Endothelial cell of umbilical vein (primary cell): ENCODE data around the gene SMAD3. TPM values are rescaled to one million over a fixed set of nuclear protein-coding genes. Genes with fewer than 3 reads are reported as not detected.

ENCODE experiments used
- BruUV-seq: library from RNA; stranded (reverse); fragments of 400-500 nt; replicated peaks from 2 replicates; lab custom pipeline; 2021; lab: Mats Ljungman, UMichigan
- CTCF ChIA-PET: fragments of 300-600, 350-600 bp; sonication (Branson Sonifier 250); formaldehyde crosslinking; loops from one replicate; lab custom pipeline; 2021; ENCODE audit warnings: antibody characterized with exemption, inconsistent platforms; lab: Charles Lee
- POLR2A ChIA-PET: fragments of 300-600, 350-600 bp; sonication (Branson Sonifier 250); formaldehyde crosslinking; loops from one replicate; lab custom pipeline; 2021; ENCODE audit warnings: antibody characterized with exemption, inconsistent platforms; lab: Charles Lee
- DNase-seq: peaks from one replicate; pipeline ENCODE4 v3.0.0-alpha.2; 2011; ENCODE audit warnings: low read depth, low spot score
- FAIRE-seq: peaks from 2 replicates; lab custom pipeline; 2011; peaks lifted over from hg19 to GRCh38; lab: Jason Lieb, UNC
- H2AFZ ChIP-seq: 2 replicates; pipeline ENCODE4 v1.6.0; 2012; ENCODE audit warnings: low read depth, low read length, control low read depth, inconsistent platforms
- H3K27ac ChIP-seq: 2 replicates; pipeline ENCODE4 v1.5.1; 2011; ENCODE audit warnings: low read depth, mild to moderate bottlenecking, control low read depth, low read length, moderate library complexity; ENCODE audit not compliant: insufficient read depth
- H3K27me3 ChIP-seq, 2 experiments: 2 replicates each; pipeline versions ENCODE4 v1.6.0 to v1.6.1; 2011; ENCODE audit warnings: low read length in 2 of 2, mixed read lengths in 1 of 2; ENCODE audit not compliant: control insufficient read depth in 2 of 2, insufficient read depth in 2 of 2
- H3K36me3 ChIP-seq, 2 experiments: 2 replicates in 1 of 2; 3 replicates in 1 of 2; pipeline ENCODE4 v1.5.1; 2011; ENCODE audit warnings: low read length in 2 of 2, mild to moderate bottlenecking in 1 of 2, moderate library complexity in 1 of 2; ENCODE audit not compliant: control insufficient read depth in 2 of 2, insufficient read depth in 2 of 2; ENCODE audit errors: extremely low read depth in 1 of 2
- H3K4me1 ChIP-seq: 3 replicates; pipeline ENCODE4 v1.5.1; 2011; ENCODE audit warnings: mild to moderate bottlenecking, low read length; ENCODE audit not compliant: control insufficient read depth, insufficient read depth; ENCODE audit errors: extremely low read depth
- H3K4me2 ChIP-seq: 2 replicates; pipeline ENCODE4 v1.6.1; 2011; ENCODE audit warnings: low read length, control low read depth, mixed read lengths; ENCODE audit not compliant: insufficient read depth
- H3K4me3 ChIP-seq, 3 experiments: fragments of 200-600 bp in 1 of 3; sonication (generic), shearing (Covaris generic) in 1 of 3; replicated peaks in 1 of 3; 2 replicates each; pipeline ENCODE4 v1.5.1; 2011 to 2016; ENCODE audit warnings: control low read depth in 3 of 3, low read length in 3 of 3, mild to moderate bottlenecking in 2 of 3, inconsistent platforms in 1 of 3, low read depth in 1 of 3, moderate library complexity in 1 of 3; ENCODE audit not compliant: insufficient read depth in 1 of 3
- H3K79me2 ChIP-seq: 2 replicates; pipeline ENCODE4 v1.6.0; 2012; ENCODE audit warnings: low read length, inconsistent platforms; ENCODE audit not compliant: control insufficient read depth, insufficient read depth
- H3K9ac ChIP-seq: replicated peaks from 2 replicates; pipeline ENCODE3; 2011; ENCODE audit warnings: low read length, control low read depth; ENCODE audit not compliant: insufficient read depth; ENCODE audit errors: extremely low read depth
- H3K9me1 ChIP-seq: replicated peaks from 3 replicates; pipeline ENCODE4 v1.6.0; 2011; ENCODE audit warnings: mild to moderate bottlenecking, low read length; ENCODE audit not compliant: control insufficient read depth, insufficient read depth; ENCODE audit errors: extremely low read depth
- H3K9me3 ChIP-seq: replicated peaks from 2 replicates; pipeline ENCODE4 v1.5.1; 2012; ENCODE audit warnings: low read length, inconsistent platforms; ENCODE audit not compliant: control insufficient read depth, insufficient read depth
- H4K20me1 ChIP-seq: replicated peaks from 2 replicates; pipeline ENCODE3; 2011; ENCODE audit warnings: mild to moderate bottlenecking, low read length; ENCODE audit not compliant: control insufficient read depth, insufficient read depth; ENCODE audit errors: extremely low read depth
- EZH2 ChIP-seq: IDR thresholded peaks from 2 replicates; pipeline ENCODE4 v1.6.1; 2012; ENCODE audit warnings: borderline replicate concordance, low read depth, mild to moderate bottlenecking, moderate library complexity, low read length, inconsistent platforms; ENCODE audit not compliant: severe bottlenecking
- FOS ChIP-seq: IDR thresholded peaks from 2 replicates; pipeline ENCODE4 v1.6.1; 2011; ENCODE audit warnings: mild to moderate bottlenecking, low read length, moderate library complexity, borderline replicate concordance; ENCODE audit not compliant: insufficient read depth
- GATA2 ChIP-seq: IDR thresholded peaks from 2 replicates; pipeline ENCODE4 v1.7.0; 2011; ENCODE audit warnings: low read depth, mild to moderate bottlenecking, moderate library complexity, mixed read lengths, low read length; ENCODE audit not compliant: insufficient read length, insufficient read depth
- JUN ChIP-seq: IDR thresholded peaks from 2 replicates; pipeline ENCODE4 v1.6.1; 2011; ENCODE audit warnings: borderline replicate concordance, low read depth; ENCODE audit not compliant: insufficient read length, insufficient read depth
- MYC ChIP-seq: IDR thresholded peaks from one replicate; pipeline ENCODE4 v1.6.1; 2011; ENCODE audit warnings: mild to moderate bottlenecking, low read depth, low read length
- POLR2A ChIP-seq: IDR thresholded peaks from 2 replicates; pipeline ENCODE4 v1.6.1; 2012; ENCODE audit warnings: low read depth, mild to moderate bottlenecking, control low read depth, low read length
- dilution Hi-C: fragments of 300-500 bp; cut with MboI; formaldehyde crosslinking; loops from one replicate; pipeline ENCODE4 v1.15.0; 2019; ENCODE audit warnings: low sequenced_read_pairs; ENCODE audit not compliant: extremely low pct_ligation_motif_present
- intact Hi-C: fragments of 100-400 bp; cut with micrococcal nuclease; formaldehyde crosslinking; loops from one replicate; pipeline ENCODE4 v1.10.0; 2022
- polyA plus RNA-seq, 4 experiments: library from polyadenylated mRNA; depleted of rRNA in 3 of 4; stranded (reverse) in 3 of 4; unstranded in 1 of 4; fragments of >200 nt; gene quantifications; 2 replicates each; pipeline versions ENCODE4 v1.2.1 to v1.2.3, GENCODE V29; 2011 to 2012; ENCODE audit warnings: missing spikeins in 1 of 4
- total RNA-seq: library from RNA; stranded (reverse); gene quantifications from 2 replicates; pipeline ENCODE4 v1.2.3, GENCODE V29; 2021
- TF ChIP-seq, protein P1 (sequence below): IDR thresholded peaks from 2 replicates; pipeline ENCODE4 v1.6.1; 2011; ENCODE audit not compliant: insufficient read depth, insufficient read length

The SMAD3 gene
- total and polyA plus RNA-seq, 2 donors (not counting 3 experiments of a cell fraction or from before 2014, with no cell fraction given) = 56.4 to 88.2 TPM

DNA sequence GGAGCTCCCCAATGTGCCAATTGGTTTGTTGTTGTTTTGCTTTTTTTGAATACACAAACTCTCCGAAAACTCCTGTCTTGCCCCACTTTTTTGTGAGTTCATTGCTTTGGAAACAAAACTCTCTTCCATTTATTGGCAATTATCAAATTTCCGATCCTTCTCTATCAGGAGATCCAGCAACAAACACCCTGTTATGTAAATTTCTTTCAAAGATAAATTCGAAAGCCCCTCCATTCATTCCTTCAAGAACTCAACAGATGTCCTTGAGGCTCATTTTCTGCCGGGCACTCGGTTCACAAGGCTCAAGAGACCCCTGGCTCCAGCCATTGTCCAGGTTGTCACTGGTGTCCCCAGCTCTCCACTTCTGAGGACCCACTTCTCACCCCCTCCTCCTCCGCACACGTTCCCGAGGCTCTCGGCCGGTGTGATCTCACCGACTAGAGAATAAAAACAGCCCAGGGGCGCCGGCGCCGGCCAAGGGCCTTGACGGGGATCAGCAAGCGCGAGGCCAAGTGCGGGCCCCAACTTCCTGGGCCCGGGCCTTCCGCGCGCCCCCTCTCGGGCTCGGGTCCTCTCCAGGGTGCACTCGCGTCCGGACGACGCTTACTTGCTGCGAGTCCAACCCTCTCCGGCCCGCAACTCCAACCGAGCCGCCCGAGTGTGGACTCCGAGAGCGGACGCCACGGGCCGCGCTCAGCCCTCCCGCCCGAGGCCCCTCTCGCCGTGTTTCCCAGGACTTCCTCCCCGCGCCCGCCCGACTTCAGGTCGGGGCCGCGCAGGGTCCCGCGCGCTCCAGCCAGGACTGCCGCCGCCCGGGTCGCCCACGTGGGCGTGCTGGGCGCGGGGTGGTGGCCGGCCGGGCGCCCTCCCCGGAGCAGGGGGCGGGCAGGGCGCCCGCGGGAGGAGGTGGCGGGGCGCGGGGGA lies 533 bp upstream of the SMAD3 start:
- Histone ChIP-seq H4K20me1 (no peaks in the 10 kb centered on the region), H3K9ac (peak overlapping the region; percentile 81), H3K9me3 (no peaks in the 10 kb centered on the region), H3K27me3 (no peaks in the 10 kb centered on the region), H2AFZ (peak overlapping the region; percentile 46), H3K36me3 (no peaks in the 10 kb centered on the region), H3K79me2 (peaks cover 40% of the 10 kb centered on the region), H3K4me2 (peak overlapping the region; percentile 41), H3K27ac (peak overlapping the region; percentile 72), H3K4me3 (peak overlapping the region; percentile 19 to 57 (median 41)), H3K4me1 (peaks cover 26% of the 10 kb centered on the region), H3K9me1 (no peaks in the 10 kb centered on the region)
- dilution Hi-C loops (no loop called here), intact Hi-C loops (loop anchor here (1.0 to 10.0 kb wide), 11 partner anchors 11 to 370 kb away; partner anchors contain the start of genes AAGAB and IQCH)
- FAIRE-seq = no peak
- ChIA-PET CTCF (interaction anchor here (0.6 to 5.3 kb wide), 11 partner anchors 10 to 118 kb away, joined by 3 to 34 read pairs (median 4); no protein-coding TSS in a partner anchor), POLR2A (interaction anchor here (0.9 to 1.2 kb wide), 5 partner anchors 15 to 114 kb away, joined by 3 to 7 read pairs (median 3); no protein-coding TSS in a partner anchor)
- TSS peak; percentile 21 for BruUV-seq
- peak; percentile 9 for DNase-seq
- TF ChIP-seq GATA2 (no peak), EZH2 (no peak), POLR2A (peak; percentile 33), JUN (no peak), FOS (no peak), MYC (no peak)
- TF ChIP-seq, protein P1, sequence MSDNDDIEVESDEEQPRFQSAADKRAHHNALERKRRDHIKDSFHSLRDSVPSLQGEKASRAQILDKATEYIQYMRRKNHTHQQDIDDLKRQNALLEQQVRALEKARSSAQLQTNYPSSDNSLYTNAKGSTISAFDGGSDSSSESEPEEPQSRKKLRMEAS = no peak
